HL-60 (cell line): ENCODE data around the gene SERINC2.

Experiments used
- CTCF ChIP-seq: IDR thresholded peaks from one replicate; pipeline ENCODE4 v1.5.1; 2011; ENCODE audit warnings: low read length, control low read depth, inconsistent platforms; ENCODE audit not compliant: insufficient read depth
- GABPA ChIP-seq: IDR thresholded peaks from 2 replicates; pipeline ENCODE4 v1.6.1; 2012; ENCODE audit warnings: low read depth
- POLR2AphosphoS5 ChIP-seq: IDR thresholded peaks from 2 replicates; pipeline ENCODE4 v1.6.1; 2012; ENCODE audit warnings: low read depth
- REST ChIP-seq: IDR thresholded peaks from 2 replicates; pipeline ENCODE4 v1.6.1; 2012; ENCODE audit warnings: low read depth; ENCODE audit not compliant: insufficient replicate concordance
- SPI1 ChIP-seq: IDR thresholded peaks from 2 replicates; pipeline ENCODE4 v1.6.1; 2012; ENCODE audit warnings: low read depth, mild to moderate bottlenecking, borderline replicate concordance

GRCh38 chr1:31441073-31441472 is 28.1 kb downstream of the SERINC2 start:
- TF ChIP-seq CTCF (no peak), REST (no peak), GABPA (no peak), POLR2AphosphoS5 (no peak), SPI1 (no peak)
